Mesenchymal stem cell (in vitro differentiated cells and primary cell): ENCODE data around the gene CD79A.

ENCODE experiments used
- DNase-seq: peaks from one replicate; pipeline ENCODE4 v3.0.0-alpha.2; 2013
- H2AFZ ChIP-seq: one replicate; pipeline ENCODE4 v1.6.1; 2013; ENCODE audit warnings: low read depth, mild to moderate bottlenecking, control low read depth, inconsistent platforms, low read length, moderate library complexity
- H2AK5ac ChIP-seq: 2 replicates; pipeline ENCODE4 v1.6.1; 2013; ENCODE audit warnings: low read length, moderate library complexity, mild to moderate bottlenecking, inconsistent platforms; ENCODE audit not compliant: severe bottlenecking
- H2BK120ac ChIP-seq: one replicate; pipeline ENCODE4 v1.6.1; 2013; ENCODE audit warnings: low read depth, mild to moderate bottlenecking, inconsistent platforms, low read length, moderate library complexity
- H2BK12ac ChIP-seq, 2 experiments: one replicate each; pipeline ENCODE4 v1.6.1; 2013; ENCODE audit warnings: inconsistent platforms in 2 of 2, low read length in 2 of 2, mild to moderate bottlenecking in 2 of 2, moderate library complexity in 2 of 2, control low read depth in 1 of 2
- H2BK15ac ChIP-seq: one replicate; pipeline ENCODE4 v1.6.1; 2013; ENCODE audit warnings: mild to moderate bottlenecking, low read depth, inconsistent platforms; ENCODE audit not compliant: poor library complexity, severe bottlenecking
- H2BK5ac ChIP-seq: 2 replicates; pipeline ENCODE4 v1.6.1; 2013; ENCODE audit warnings: low read depth, mild to moderate bottlenecking, low read length, control low read depth, inconsistent platforms; ENCODE audit not compliant: poor library complexity, severe bottlenecking
- H3K14ac ChIP-seq, 2 experiments: one replicate each; pipeline ENCODE4 v1.6.1; 2013; ENCODE audit warnings: inconsistent platforms in 2 of 2, low read length in 2 of 2, control low read depth in 1 of 2, mild to moderate bottlenecking in 1 of 2, moderate library complexity in 1 of 2
- H3K18ac ChIP-seq, 2 experiments: one replicate each; pipeline ENCODE4 v1.6.1; 2013; ENCODE audit warnings: inconsistent platforms in 2 of 2, low read length in 2 of 2, control low read depth in 1 of 2, low read depth in 1 of 2, mild to moderate bottlenecking in 1 of 2
- H3K23ac ChIP-seq, 2 experiments: one replicate each; pipeline ENCODE4 v1.6.1; 2013; ENCODE audit warnings: inconsistent platforms in 2 of 2, low read length in 2 of 2, mild to moderate bottlenecking in 2 of 2, moderate library complexity in 2 of 2, control low read depth in 1 of 2
- H3K27ac ChIP-seq: 2 replicates; pipeline ENCODE4 v1.5.1; 2013; ENCODE audit warnings: mild to moderate bottlenecking, moderate library complexity, low read length, control low read depth, inconsistent platforms; ENCODE audit not compliant: poor library complexity, severe bottlenecking
- H3K27me3 ChIP-seq, 2 experiments: 2 replicates each; pipeline versions ENCODE4 v1.6.1 to v1.7.0; 2013; ENCODE audit warnings: low read length in 2 of 2, mild to moderate bottlenecking in 2 of 2, moderate library complexity in 2 of 2, control low read depth in 1 of 2, inconsistent platforms in 1 of 2; ENCODE audit not compliant: control insufficient read depth in 1 of 2, insufficient read depth in 1 of 2
- H3K36me3 ChIP-seq, 2 experiments: 2 replicates each; pipeline versions ENCODE4 v1.6.1 to v1.7.0; 2013; ENCODE audit warnings: low read length in 2 of 2, control low read depth in 1 of 2, inconsistent platforms in 1 of 2, low read depth in 1 of 2, mild to moderate bottlenecking in 1 of 2; ENCODE audit not compliant: insufficient read depth in 2 of 2, control insufficient read depth in 1 of 2
- H3K4ac ChIP-seq, 2 experiments: one replicate each; pipeline ENCODE4 v1.6.1; 2013; ENCODE audit warnings: inconsistent platforms in 2 of 2, low read length in 2 of 2, mild to moderate bottlenecking in 2 of 2, moderate library complexity in 2 of 2, control low read depth in 1 of 2, low read depth in 1 of 2
- H3K4me1 ChIP-seq: 2 replicates; pipeline ENCODE4 v1.6.1; 2013; ENCODE audit warnings: low read depth, low read length, control low read depth; ENCODE audit not compliant: control insufficient read depth, insufficient read depth
- H3K4me2 ChIP-seq: 2 replicates; pipeline ENCODE4 v1.6.1; 2013; ENCODE audit warnings: low read length, mild to moderate bottlenecking, inconsistent platforms; ENCODE audit not compliant: poor library complexity, severe bottlenecking
- H3K4me3 ChIP-seq, 2 experiments: 2 replicates each; pipeline versions ENCODE4 v1.5.1 to v1.7.0; 2013; ENCODE audit warnings: low read length in 2 of 2, mild to moderate bottlenecking in 2 of 2, control low read depth in 1 of 2, low read depth in 1 of 2; ENCODE audit not compliant: insufficient read depth in 1 of 2
- H3K79me1 ChIP-seq: replicated peaks from 2 replicates; pipeline ENCODE4 v1.6.1; 2013; ENCODE audit warnings: mild to moderate bottlenecking, control low read depth, low read length, inconsistent platforms; ENCODE audit not compliant: poor library complexity, severe bottlenecking
- H3K9ac ChIP-seq: 2 replicates; pipeline ENCODE4 v1.7.0; 2013; ENCODE audit warnings: mild to moderate bottlenecking, low read length, moderate library complexity
- H3K9me3 ChIP-seq: 2 replicates; pipeline ENCODE4 v1.7.0; 2013; ENCODE audit warnings: mild to moderate bottlenecking, low read length; ENCODE audit not compliant: control insufficient read depth
- H4K8ac ChIP-seq: one replicate; pipeline ENCODE4 v1.6.1; 2013; ENCODE audit warnings: inconsistent platforms, mild to moderate bottlenecking, low read length, moderate library complexity
- H4K91ac ChIP-seq: one replicate; pipeline ENCODE4 v1.6.1; 2013; ENCODE audit warnings: mild to moderate bottlenecking, low read length, inconsistent platforms
- WGBS: methylation state at CpG from one replicate; pipeline ENCODE4 v1.1.7; 2013; ENCODE audit warnings: mixed read lengths; 5-methylcytosine and 5-hydroxymethylcytosine counted together

Gene CD79A

GRCh38 chr19:41923045-41923788, 46.1 kb downstream of the CD79A start:
- Histone ChIP-seq H2BK120ac (no peak overlapping the region), H4K8ac (no peak overlapping the region), H2BK12ac (no peak overlapping the region), H3K23ac (no peak overlapping the region), H3K4me1 (peaks cover 2% of the 10 kb centered on the region), H3K14ac (no peak overlapping the region), H3K18ac (no peak overlapping the region), H3K9ac (no peak overlapping the region), H2BK5ac (no peak overlapping the region), H2AK5ac (no peak overlapping the region), H2BK15ac (no peak overlapping the region), H3K9me3 (peaks cover 6% of the 10 kb centered on the region), H4K91ac (no peak overlapping the region), H3K36me3 (no peaks in the 10 kb centered on the region), H3K27ac (no peak overlapping the region), H3K27me3 (peaks cover 77 to 83% of the 10 kb centered on the region in 2 experiments), H3K4ac (no peak overlapping the region), H2AFZ (no peak overlapping the region), H3K4me3 (no peak overlapping the region), H3K4me2 (no peak overlapping the region), H3K79me1 (no peaks in the 10 kb centered on the region)
- WGBS: 49% methylated on average over 3 of the region's 6 CpGs
- DNase-seq: no peak

GRCh38 chr19:41924151-41925145, 47.4 kb downstream of the CD79A start:
- Histone ChIP-seq H3K27ac (no peak overlapping the region), H4K91ac (no peak overlapping the region), H3K27me3 (peaks cover 79% of the 10 kb centered on the region in 2 experiments), H2AK5ac (no peak overlapping the region), H3K23ac (no peak overlapping the region), H3K36me3 (no peaks in the 10 kb centered on the region), H3K4me2 (no peak overlapping the region), H3K79me1 (no peaks in the 10 kb centered on the region), H3K4me1 (peaks cover 13% of the 10 kb centered on the region), H3K9ac (no peak overlapping the region), H2BK15ac (no peak overlapping the region), H2AFZ (no peak overlapping the region), H4K8ac (no peak overlapping the region), H3K4me3 (no peak overlapping the region), H3K4ac (no peak overlapping the region), H3K9me3 (peaks cover 6% of the 10 kb centered on the region), H2BK5ac (no peak overlapping the region), H2BK120ac (no peak overlapping the region), H2BK12ac (no peak overlapping the region), H3K14ac (no peak overlapping the region), H3K18ac (no peak overlapping the region)
- no peak for DNase-seq
- 60% methylated on average over 11 of the region's 13 CpGs for WGBS

- H3K14ac ChIP-seq: no peak overlapping the region
- no peak overlapping the region for H2BK5ac ChIP-seq
Observed at GRCh38 chr19:41925208-41926003, 48.3 kb downstream of the CD79A start.

More at GRCh38 chr19:41925208-41926003, 48.3 kb downstream of the CD79A start:
- Histone ChIP-seq H3K18ac (no peak overlapping the region), H3K4ac (no peak overlapping the region), H4K91ac (no peak overlapping the region), H3K9me3 (peaks cover 6% of the 10 kb centered on the region), H3K27ac (no peak overlapping the region), H3K36me3 (no peaks in the 10 kb centered on the region), H3K4me3 (no peak overlapping the region), H3K9ac (no peak overlapping the region), H2AFZ (no peak overlapping the region), H3K27me3 (peaks cover 84 to 88% of the 10 kb centered on the region in 2 experiments), H2AK5ac (no peak overlapping the region), H2BK12ac (no peak overlapping the region), H2BK15ac (no peak overlapping the region), H3K23ac (no peak overlapping the region), H3K4me1 (peaks cover 13% of the 10 kb centered on the region), H3K79me1 (no peaks in the 10 kb centered on the region), H4K8ac (no peak overlapping the region), H2BK120ac (no peak overlapping the region), H3K4me2 (no peak overlapping the region)
- no peak for DNase-seq
- WGBS: 40% methylated on average over 7 of the region's 7 CpGs
